BE2C (cell line): ENCODE results near the gene ADAM10.

Experiments used
- DNase-seq: peaks from one replicate; pipeline ENCODE4 v3.0.0-alpha.2; 2020
- H3K27me3 ChIP-seq: fragments of 250-450 bp; sonication (Bioruptor Pico); 2 replicates; pipeline ENCODE4 v1.5.1; 2020; ENCODE audit warnings: mild to moderate bottlenecking
- H3K36me3 ChIP-seq: fragments of 250-450 bp; sonication (Bioruptor Pico); 2 replicates; pipeline ENCODE4 v1.5.1; 2020; ENCODE audit warnings: mild to moderate bottlenecking
- H3K4me1 ChIP-seq: fragments of 250-450 bp; sonication (Bioruptor Pico); 2 replicates; pipeline ENCODE4 v1.5.1; 2020
- H3K4me3 ChIP-seq: 2 replicates; pipeline ENCODE4 v1.5.1; 2011; ENCODE audit warnings: low read depth, low read length
- H3K9me3 ChIP-seq: fragments of 250-450 bp; sonication (Bioruptor Pico); 2 replicates; pipeline ENCODE4 v1.5.1; 2020
- TF ChIP-seq, protein P1 (sequence below): IDR thresholded peaks from 2 replicates; pipeline ENCODE4 v1.5.1; 2012; ENCODE audit warnings: mild to moderate bottlenecking, low read depth, low read length

ADAM10 gene

GRCh38 chr15:58595516-58596263 is 153.8 kb downstream of the ADAM10 start:
- H3K4me1 ChIP-seq = no peaks in the 10 kb centered on the region
- H3K27me3 ChIP-seq = no peaks in the 10 kb centered on the region
- DNase-seq = no peak

DNA sequence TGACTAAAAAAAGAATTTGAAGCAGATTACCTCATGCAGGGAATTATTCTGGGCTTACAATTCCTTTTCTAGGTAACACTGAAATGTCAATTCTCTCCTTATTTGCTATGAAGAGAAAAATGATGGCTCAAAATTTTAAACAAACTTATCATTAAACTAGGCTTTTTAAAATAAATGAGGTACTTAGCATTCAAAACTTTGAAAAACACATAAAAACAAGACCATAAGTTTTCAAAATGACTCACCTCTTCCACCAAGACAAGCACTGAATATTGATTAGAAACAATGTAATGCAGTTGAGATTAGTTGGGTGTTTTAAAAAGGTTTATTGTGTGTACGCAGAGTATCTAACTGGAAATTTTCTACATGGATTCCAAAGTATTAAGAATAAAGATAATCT is 154.6 kb downstream of the ADAM10 start:
- H3K36me3 ChIP-seq = peaks cover 9% of the 10 kb centered on the region; the same call in 1 of the 2 replicates
- TF ChIP-seq, protein P1, sequence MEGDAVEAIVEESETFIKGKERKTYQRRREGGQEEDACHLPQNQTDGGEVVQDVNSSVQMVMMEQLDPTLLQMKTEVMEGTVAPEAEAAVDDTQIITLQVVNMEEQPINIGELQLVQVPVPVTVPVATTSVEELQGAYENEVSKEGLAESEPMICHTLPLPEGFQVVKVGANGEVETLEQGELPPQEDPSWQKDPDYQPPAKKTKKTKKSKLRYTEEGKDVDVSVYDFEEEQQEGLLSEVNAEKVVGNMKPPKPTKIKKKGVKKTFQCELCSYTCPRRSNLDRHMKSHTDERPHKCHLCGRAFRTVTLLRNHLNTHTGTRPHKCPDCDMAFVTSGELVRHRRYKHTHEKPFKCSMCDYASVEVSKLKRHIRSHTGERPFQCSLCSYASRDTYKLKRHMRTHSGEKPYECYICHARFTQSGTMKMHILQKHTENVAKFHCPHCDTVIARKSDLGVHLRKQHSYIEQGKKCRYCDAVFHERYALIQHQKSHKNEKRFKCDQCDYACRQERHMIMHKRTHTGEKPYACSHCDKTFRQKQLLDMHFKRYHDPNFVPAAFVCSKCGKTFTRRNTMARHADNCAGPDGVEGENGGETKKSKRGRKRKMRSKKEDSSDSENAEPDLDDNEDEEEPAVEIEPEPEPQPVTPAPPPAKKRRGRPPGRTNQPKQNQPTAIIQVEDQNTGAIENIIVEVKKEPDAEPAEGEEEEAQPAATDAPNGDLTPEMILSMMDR = no peak

More at GRCh38 chr15:58595516-58596263, 153.8 kb downstream of the ADAM10 start:
- TF ChIP-seq, protein P1 = no peak
- no peak overlapping the region for H3K4me3 ChIP-seq
- H3K36me3 ChIP-seq = peaks cover 9% of the 10 kb centered on the region; the same call in 1 of the 2 replicates
- no peaks in the 10 kb centered on the region for H3K9me3 ChIP-seq

GRCh38 chr15:58593870-58594269 is 155.6 kb downstream of the ADAM10 start:
- Histone ChIP-seq H3K36me3 (peaks cover 9% of the 10 kb centered on the region; the same call in 1 of the 2 replicates), H3K9me3 (no peaks in the 10 kb centered on the region), H3K27me3 (no peaks in the 10 kb centered on the region), H3K4me1 (no peaks in the 10 kb centered on the region), H3K4me3 (no peak overlapping the region)
- TF ChIP-seq, protein P1 = no peak
- no peak for DNase-seq

More for the DNA sequence above, 154.6 kb downstream of the ADAM10 start:
- DNase-seq = no peak
- no peaks in the 10 kb centered on the region for H3K9me3 ChIP-seq
- H3K27me3 ChIP-seq = no peaks in the 10 kb centered on the region
- no peak overlapping the region for H3K4me3 ChIP-seq
- no peaks in the 10 kb centered on the region for H3K4me1 ChIP-seq

- H3K4me1 ChIP-seq = no peaks in the 10 kb centered on the region
- TF ChIP-seq, protein P1 = no peak
Observed at GRCh38 chr15:58590926-58591325, 158.6 kb downstream of the ADAM10 start.

GRCh38 chr15:58590236-58590635 is 159.3 kb downstream of the ADAM10 start:
- H3K9me3 ChIP-seq = no peaks in the 10 kb centered on the region
- no peaks in the 10 kb centered on the region for H3K36me3 ChIP-seq
- no peaks in the 10 kb centered on the region for H3K27me3 ChIP-seq
- TF ChIP-seq, protein P1 = no peak
- H3K4me1 ChIP-seq = no peaks in the 10 kb centered on the region
- no peak overlapping the region for H3K4me3 ChIP-seq
- no peak for DNase-seq

More at GRCh38 chr15:58590926-58591325, 158.6 kb downstream of the ADAM10 start:
- no peaks in the 10 kb centered on the region for H3K27me3 ChIP-seq
- H3K9me3 ChIP-seq = no peaks in the 10 kb centered on the region
- H3K4me3 ChIP-seq = no peak overlapping the region
- no peaks in the 10 kb centered on the region for H3K36me3 ChIP-seq
- DNase-seq = no peak

DNA sequence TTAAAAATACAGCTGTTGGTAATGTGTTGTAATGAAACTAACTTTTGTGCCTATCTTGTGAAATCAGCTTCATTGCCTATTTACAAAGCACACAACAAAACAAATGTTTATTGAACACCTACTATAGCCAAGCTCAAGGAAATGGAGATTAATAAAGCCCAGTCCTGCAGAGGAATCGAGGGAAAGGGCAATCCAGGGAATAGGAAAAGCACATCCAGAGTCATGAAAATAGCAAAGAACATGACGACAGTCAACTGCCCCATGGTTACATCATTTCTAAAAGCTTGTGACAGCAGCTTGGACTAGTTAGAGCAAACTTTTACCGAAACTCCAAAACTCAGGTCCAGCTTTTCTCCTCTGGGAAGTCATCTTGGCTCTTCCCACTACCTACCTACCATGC is 160.5 kb downstream of the ADAM10 start:
- TF ChIP-seq, protein P1 = no peak
- DNase-seq = no peak
- Histone ChIP-seq H3K27me3 (no peaks in the 10 kb centered on the region), H3K4me1 (no peaks in the 10 kb centered on the region), H3K36me3 (no peaks in the 10 kb centered on the region), H3K9me3 (no peaks in the 10 kb centered on the region), H3K4me3 (no peak overlapping the region)
